ENCODE results near the gene SEMA5B. TPM values are rescaled to one million over a fixed set of nuclear protein-coding genes. Genes with fewer than 3 reads are reported as not detected.

SEMA5B gene
- total RNA-seq, 1 experiment from 2014 or later, result 9.4 TPM

DNA sequence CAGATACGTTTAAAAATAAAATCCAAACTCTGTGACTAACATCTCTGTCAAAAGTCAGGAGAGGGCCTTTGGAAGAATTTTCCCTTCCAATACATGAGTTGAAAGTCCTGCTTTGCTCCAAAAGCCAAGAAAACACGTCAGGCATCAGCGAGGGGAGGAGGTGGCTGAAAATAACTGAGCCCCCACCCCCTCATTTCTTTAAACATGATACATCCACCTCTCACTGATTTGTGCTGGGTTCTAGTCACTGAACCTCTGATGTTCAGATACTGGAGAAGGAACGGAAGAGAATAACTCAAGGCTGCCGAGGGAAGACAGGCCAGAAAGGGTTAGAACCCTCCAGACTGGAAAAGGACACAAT, 9.4 kb upstream of the SEMA5B start:
- no peak overlapping the region for H2AK5ac ChIP-seq (ENCODE audit: insufficient read length, low read length)
- Mint-ChIP-seq H3K4me1 (peaks cover 6 to 8% of the 10 kb centered on the region in 2 experiments), H3K36me3 (ENCODE audit: insufficient read depth in 1 of 3, low read depth in 3 of 3) (no peaks in the 10 kb centered on the region), H3K27me3 (ENCODE audit: low read depth) (peaks cover 26% of the 10 kb centered on the region), H3K4me3 (no peak overlapping the region), H3K27ac (no peak overlapping the region), H3K9me3 (no peaks in the 10 kb centered on the region)
- H3K4me1 ChIP-seq (ENCODE audit: insufficient read depth, low read length), result peaks cover 2% of the 10 kb centered on the region; the same call in 1 of the 2 replicates
- H3K23me2 ChIP-seq (ENCODE audit: insufficient read length, low read depth, low read length, poor library complexity, severe bottlenecking), result no peaks in the 10 kb centered on the region
- TF ChIP-seq, protein P1, sequence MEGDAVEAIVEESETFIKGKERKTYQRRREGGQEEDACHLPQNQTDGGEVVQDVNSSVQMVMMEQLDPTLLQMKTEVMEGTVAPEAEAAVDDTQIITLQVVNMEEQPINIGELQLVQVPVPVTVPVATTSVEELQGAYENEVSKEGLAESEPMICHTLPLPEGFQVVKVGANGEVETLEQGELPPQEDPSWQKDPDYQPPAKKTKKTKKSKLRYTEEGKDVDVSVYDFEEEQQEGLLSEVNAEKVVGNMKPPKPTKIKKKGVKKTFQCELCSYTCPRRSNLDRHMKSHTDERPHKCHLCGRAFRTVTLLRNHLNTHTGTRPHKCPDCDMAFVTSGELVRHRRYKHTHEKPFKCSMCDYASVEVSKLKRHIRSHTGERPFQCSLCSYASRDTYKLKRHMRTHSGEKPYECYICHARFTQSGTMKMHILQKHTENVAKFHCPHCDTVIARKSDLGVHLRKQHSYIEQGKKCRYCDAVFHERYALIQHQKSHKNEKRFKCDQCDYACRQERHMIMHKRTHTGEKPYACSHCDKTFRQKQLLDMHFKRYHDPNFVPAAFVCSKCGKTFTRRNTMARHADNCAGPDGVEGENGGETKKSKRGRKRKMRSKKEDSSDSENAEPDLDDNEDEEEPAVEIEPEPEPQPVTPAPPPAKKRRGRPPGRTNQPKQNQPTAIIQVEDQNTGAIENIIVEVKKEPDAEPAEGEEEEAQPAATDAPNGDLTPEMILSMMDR (conservative IDR thresholded peaks at IDR 0.05), result no peak
- H3K9ac ChIP-seq (ENCODE audit: extremely low read depth, insufficient read length, low read length), result no peak overlapping the region
- H3K18ac ChIP-seq (ENCODE audit: insufficient read length, low read depth, low read length), result no peak overlapping the region
- H3K56ac ChIP-seq (ENCODE audit: insufficient read length, low read depth, low read length), result no peak overlapping the region
- no peak overlapping the region for H2BK15ac ChIP-seq (ENCODE audit: low read depth, low read length)
- no peak overlapping the region for H2BK5ac ChIP-seq (ENCODE audit: insufficient read length, low read length)
- no peak for DNase-seq
- H3K23ac ChIP-seq (ENCODE audit: insufficient read length, low read depth, low read length), result no peak overlapping the region
- no peak overlapping the region for H3K14ac ChIP-seq (ENCODE audit: insufficient read depth, low read length)
- H3K27me3 ChIP-seq (ENCODE audit: insufficient read depth, low read length), result no peaks in the 10 kb centered on the region
- no peak overlapping the region for H2BK120ac ChIP-seq (ENCODE audit: low read depth, low read length, poor library complexity, severe bottlenecking)
- H4K5ac ChIP-seq (ENCODE audit: insufficient read length, low read depth, low read length), result no peak overlapping the region
- H3K4me2 ChIP-seq (ENCODE audit: insufficient read depth, insufficient read length, low read length), result no peak overlapping the region
- H3K79me2 ChIP-seq (ENCODE audit: insufficient read depth, low read length), result no peaks in the 10 kb centered on the region
- no peak overlapping the region for H4K8ac ChIP-seq (replicated peaks; ENCODE audit: insufficient read length, low read depth, low read length)
- H3K27ac ChIP-seq (ENCODE audit: insufficient read length, low read depth, low read length), result no peak overlapping the region
- no peak overlapping the region for H2AFZ ChIP-seq (ENCODE audit: low read length)
- no peak overlapping the region for H4K91ac ChIP-seq (ENCODE audit: insufficient read length, low read depth, low read length)
- no peak overlapping the region for H3K4ac ChIP-seq (ENCODE audit: low read depth, low read length)
- no peaks in the 10 kb centered on the region for H3K79me1 ChIP-seq (ENCODE audit: insufficient read depth, low read depth, low read length, poor library complexity, severe bottlenecking)
- H2BK20ac ChIP-seq (ENCODE audit: low read depth, low read length, poor library complexity, severe bottlenecking), result no peak overlapping the region
- H2BK12ac ChIP-seq (ENCODE audit: insufficient read length, low read depth, low read length), result no peak overlapping the region
- H3K9me3 ChIP-seq (ENCODE audit: control insufficient read depth, low read depth, low read length), result no peaks in the 10 kb centered on the region
- no peak overlapping the region for H3T11ph ChIP-seq (ENCODE audit: low read length)
- no peaks in the 10 kb centered on the region for H4K20me1 ChIP-seq (ENCODE audit: control insufficient read depth, insufficient read depth, insufficient read length)
- WGBS (ENCODE audit: extremely low coverage, insufficient read length, low lambda C conversion rate), result no CpG with 5 or more reads among the region's 5 CpGs

All from H9 (cell line).